Fibroblast of the aortic adventitia (primary cell): ENCODE data around the gene GLRX3. TPM values are rescaled to one million over a fixed set of nuclear protein-coding genes. Genes with fewer than 3 reads are reported as not detected.

Experiments
- DNase-seq: peaks from one replicate; pipeline ENCODE4 v3.0.0-alpha.2; 2010; ENCODE audit warnings: low read depth
- H3K4me3 ChIP-seq: 2 replicates; pipeline ENCODE4 v1.5.1; 2011; ENCODE audit warnings: low read depth, mild to moderate bottlenecking, control low read depth, low read length, moderate library complexity
- total RNA-seq: library from RNA; depleted of rRNA; stranded (reverse); fragments of >200 nt; gene quantifications from 2 replicates; pipeline ENCODE4 v1.2.3, GENCODE V29; 2012; ENCODE audit warnings: low replicate concordance
- TF ChIP-seq, protein P1 (sequence below): IDR thresholded peaks from 2 replicates; pipeline ENCODE4 v1.5.1; 2011; ENCODE audit warnings: mild to moderate bottlenecking, low read length, control low read depth, inconsistent platforms; ENCODE audit not compliant: insufficient read depth

The GLRX3 gene
- total RNA-seq, 1 donor = 124 TPM

GRCh38 chr10:130203626-130204025 lies 67.4 kb downstream of the GLRX3 start:
- no peak overlapping the region for H3K4me3 ChIP-seq
- TF ChIP-seq, protein P1, sequence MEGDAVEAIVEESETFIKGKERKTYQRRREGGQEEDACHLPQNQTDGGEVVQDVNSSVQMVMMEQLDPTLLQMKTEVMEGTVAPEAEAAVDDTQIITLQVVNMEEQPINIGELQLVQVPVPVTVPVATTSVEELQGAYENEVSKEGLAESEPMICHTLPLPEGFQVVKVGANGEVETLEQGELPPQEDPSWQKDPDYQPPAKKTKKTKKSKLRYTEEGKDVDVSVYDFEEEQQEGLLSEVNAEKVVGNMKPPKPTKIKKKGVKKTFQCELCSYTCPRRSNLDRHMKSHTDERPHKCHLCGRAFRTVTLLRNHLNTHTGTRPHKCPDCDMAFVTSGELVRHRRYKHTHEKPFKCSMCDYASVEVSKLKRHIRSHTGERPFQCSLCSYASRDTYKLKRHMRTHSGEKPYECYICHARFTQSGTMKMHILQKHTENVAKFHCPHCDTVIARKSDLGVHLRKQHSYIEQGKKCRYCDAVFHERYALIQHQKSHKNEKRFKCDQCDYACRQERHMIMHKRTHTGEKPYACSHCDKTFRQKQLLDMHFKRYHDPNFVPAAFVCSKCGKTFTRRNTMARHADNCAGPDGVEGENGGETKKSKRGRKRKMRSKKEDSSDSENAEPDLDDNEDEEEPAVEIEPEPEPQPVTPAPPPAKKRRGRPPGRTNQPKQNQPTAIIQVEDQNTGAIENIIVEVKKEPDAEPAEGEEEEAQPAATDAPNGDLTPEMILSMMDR = no peak
- DNase-seq = no peak

DNA sequence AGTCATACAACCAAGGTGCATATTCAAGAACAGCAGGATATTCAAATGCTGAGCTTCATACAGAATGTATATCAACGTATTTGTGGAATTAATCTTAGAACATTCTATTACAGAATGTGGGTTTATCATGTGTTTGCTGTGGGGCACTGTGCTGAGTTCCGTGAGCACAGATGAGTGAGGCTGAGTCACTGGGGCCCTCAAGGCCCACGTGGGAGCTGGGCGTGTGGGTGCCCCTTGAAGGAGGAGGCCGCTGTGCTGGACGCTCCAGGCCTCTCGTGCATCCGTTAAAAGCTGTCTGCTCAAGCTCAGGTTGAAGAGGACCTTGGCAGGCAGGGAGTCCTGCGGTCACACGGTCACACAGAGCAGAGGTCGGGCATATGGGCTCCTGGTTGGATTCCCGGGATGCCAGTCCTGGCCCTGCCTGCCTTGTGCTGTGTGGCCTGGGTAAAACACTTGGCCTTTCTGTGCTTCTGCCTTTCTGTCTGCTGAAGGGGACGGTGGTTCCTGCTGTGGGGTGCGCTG lies 70.1 kb downstream of the GLRX3 start:
- TF ChIP-seq, protein P1 = no peak
- DNase-seq = no peak
- no peak overlapping the region for H3K4me3 ChIP-seq

DNA sequence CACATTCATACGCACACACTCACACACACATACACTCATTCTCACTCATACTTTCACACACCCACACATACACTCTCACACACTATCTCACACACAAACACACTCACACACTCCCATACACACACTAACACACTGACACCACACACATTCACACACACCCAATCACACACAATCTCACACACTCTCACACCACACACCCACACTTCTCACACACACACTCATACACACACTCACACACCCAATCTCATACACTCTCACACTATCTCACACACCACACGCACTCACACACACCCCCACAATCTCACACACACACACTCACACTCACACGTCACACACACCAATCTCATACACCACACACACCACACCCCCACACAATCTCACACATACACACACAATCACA lies 71.0 kb downstream of the GLRX3 start:
- TF ChIP-seq, protein P1 = no peak
- H3K4me3 ChIP-seq = no peak overlapping the region
- DNase-seq = no peak

GRCh38 chr10:130208807-130209206 lies 72.6 kb downstream of the GLRX3 start:
- DNase-seq = no peak
- no peak overlapping the region for H3K4me3 ChIP-seq
- TF ChIP-seq, protein P1 = no peak

DNA sequence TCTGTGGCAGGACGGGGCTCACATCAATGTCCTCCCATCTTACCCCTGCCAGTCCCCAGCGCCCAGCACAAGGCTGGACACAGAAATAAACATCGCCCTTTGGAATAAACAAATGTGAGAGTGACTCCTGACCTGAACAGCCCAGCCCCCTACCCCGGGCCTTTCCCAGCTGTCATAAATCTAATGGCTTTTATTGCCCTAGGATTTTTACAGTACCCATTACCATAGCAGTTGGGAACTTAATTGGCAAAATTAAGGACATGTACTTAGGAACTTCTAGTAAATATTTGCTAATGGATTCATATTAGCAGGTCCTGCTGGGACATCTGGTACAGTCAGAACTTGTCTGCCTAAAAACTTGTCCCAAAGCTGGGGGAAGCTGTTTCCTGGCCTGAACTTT lies 76.6 kb downstream of the GLRX3 start:
- H3K4me3 ChIP-seq = no peak overlapping the region
- TF ChIP-seq, protein P1 = no peak
- no peak for DNase-seq

DNA sequence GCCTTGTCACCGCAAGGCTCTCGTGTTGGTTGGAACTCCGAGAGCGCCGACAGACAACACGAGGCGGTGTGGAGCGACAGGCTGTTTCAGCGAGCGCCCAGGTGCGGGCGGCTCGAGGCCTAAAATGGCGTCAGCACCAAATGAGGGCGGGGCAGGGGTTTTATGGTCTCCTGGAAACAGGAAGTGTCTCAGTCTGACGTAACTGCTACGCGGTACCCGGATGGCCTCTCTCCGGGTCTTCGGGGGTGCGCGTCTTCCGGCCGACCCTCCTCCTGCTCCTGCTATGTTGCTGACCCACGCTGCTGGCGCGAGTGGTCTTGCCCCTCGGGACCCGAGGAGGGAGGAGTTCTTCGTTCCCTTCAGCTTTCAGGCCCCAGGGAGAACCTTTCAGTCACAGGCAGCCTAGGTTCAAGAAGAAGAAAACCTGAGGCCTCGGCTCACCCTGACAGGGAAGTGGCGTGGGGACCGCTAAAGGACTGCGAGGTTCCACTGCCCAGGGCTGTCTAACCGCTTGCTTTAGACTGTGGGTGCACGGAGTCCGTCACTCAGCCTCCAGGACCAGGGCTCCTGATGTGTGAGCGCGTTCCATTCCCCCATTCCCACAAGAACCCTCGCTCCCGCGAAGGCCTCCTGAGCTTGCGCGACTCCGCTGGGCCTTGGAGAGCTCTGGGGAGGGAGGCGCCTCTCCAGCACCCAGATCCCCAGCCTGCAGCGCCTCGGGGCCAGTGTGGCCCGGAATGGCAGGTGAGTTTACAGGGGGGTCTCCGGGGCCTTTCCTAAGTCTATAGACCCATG lies 77.3 kb downstream of the GLRX3 start:
- TF ChIP-seq, protein P1 = no peak
- no peak for DNase-seq
- H3K4me3 ChIP-seq = no peak overlapping the region

GRCh38 chr10:130214431-130214830 lies 78.2 kb downstream of the GLRX3 start:
- no peak overlapping the region for H3K4me3 ChIP-seq
- DNase-seq = no peak
- TF ChIP-seq, protein P1 = no peak
